ENCODE results near the gene RBM26. TPM values are rescaled to one million over a fixed set of nuclear protein-coding genes. Genes with fewer than 3 reads are reported as not detected.

The RBM26 gene
- total RNA-seq, 1 experiment from 2014 or later = 21.8 TPM

DNA sequence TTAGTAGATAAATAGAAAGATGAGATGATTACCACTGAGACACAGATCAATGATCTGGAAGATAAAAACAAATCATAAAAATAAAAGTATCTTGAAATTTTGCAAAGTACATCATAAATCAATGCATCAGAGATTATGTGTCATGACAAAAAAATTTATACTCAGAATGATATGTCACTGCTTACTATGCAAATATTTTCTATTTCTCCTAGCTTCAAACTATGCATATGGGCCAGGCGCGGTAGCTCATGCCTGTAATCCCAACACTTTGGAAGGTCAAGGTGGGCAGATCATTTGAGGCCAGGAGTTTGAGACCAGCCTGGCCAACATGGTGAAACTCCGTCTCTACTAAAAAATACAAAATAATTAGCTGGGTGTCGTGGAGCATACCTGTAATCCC, 17.3 kb upstream of the RBM26 start:
- DNase-seq (ENCODE audit: low read depth) = no peak

DNA sequence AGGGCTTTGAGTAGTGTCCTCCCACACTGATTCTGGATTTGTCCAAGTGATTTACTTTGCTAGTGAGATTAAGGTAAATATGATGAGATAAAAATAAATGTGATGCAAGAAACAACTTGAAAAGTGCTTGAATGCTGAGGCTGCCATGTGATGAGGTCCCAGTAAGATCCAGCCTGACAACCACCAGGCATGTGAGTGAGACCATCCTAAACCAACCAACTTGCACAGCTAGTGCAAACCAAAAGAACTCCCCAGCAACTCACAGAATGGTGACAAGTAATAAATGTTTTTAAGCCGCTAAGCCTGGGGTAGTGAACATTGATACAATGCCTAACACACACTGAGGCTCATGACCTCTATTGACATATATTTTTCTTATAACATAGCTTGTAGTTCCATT, 13.3 kb upstream of the RBM26 start:
- DNase-seq (ENCODE audit: low read depth) = no peak

DNA sequence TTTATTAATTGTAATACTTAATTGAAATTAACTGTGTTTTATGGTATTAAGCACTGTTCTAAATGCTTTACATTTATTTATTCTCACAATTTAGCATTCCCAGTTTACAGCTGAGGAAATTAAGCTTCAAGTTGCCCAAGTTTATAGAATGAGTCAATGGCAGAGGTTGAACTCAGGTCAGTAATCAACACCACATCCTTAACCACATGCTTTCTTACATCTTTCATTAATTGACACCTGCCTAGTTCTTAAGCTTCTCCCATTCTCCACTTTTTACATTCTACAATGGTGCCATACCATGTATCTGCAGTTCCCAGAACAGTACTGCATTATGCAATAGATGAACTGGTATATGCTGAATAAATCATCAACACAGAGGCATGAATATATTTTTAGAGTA, 11.7 kb upstream of the RBM26 start:
- DNase-seq (ENCODE audit: low read depth) = no peak

DNA sequence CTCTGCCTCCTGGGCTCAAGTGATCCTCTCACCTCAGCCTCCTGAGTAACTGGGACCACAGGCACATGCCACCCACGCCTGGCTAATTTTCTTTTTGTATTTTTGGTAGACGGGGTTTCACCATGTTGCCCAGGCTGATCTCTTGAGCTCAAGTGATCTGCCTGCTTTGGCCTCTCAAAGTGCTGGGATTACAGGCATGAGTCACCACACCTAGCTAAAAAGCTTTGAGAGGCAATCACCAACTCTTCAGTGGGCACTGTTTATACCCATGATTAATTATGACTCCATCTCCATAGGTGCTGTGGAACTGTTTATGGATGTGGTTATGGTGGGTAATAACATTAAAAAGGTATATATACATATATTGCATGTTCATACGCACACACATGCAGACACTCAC, 7.5 kb upstream of the RBM26 start:
- no peak for DNase-seq (ENCODE audit: low read depth)

DNA sequence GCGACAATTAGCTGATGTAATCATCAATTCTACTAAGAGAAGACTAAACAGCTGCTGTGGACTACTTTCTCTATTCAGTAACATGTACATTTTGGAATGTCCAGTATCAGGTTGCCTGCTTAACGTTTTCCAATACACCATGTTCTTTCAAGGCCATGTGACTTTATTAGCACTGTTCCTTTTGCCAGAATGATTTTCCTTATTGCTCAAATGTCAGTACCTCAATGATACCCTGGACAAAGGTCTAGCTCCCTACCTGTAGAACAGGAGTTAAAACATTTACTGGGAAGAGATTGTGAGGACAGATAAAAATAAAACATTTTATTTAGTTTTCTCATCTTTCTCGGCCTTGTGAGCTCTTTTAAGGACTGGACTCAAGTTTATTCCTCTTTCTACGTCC, 3.8 kb upstream of the RBM26 start:
- DNase-seq (ENCODE audit: low read depth) = no peak

DNA sequence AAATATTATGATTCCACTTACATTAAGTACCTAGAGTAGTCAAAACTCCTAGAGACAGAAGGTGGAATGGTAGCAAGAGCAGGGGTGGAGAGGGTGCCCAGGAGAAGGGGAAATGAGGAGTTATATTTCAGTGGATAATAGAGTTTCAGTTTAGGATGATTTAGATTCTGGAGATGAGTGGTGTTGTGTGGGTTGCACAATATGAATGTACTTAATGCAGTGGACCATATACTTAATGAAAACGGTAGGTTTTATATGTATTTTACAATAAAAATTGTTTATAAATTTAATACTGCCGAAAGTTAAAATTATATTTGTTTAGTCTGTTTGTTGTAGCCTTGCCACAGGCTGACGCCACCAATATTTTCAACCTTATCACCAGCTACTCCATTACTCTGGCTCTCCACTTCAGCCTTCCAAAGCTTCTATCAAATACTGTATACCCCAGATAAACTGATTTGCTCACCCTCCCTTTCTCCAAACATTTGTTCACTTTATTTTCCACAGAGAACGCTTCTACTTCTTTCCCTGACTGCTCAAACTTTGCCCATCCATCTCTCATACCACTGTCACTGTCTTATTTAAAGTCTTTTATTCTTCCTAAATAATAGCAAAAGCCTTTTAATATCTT, 1.4 kb upstream of the RBM26 start:
- no peak for DNase-seq (ENCODE audit: low read depth)

DNA sequence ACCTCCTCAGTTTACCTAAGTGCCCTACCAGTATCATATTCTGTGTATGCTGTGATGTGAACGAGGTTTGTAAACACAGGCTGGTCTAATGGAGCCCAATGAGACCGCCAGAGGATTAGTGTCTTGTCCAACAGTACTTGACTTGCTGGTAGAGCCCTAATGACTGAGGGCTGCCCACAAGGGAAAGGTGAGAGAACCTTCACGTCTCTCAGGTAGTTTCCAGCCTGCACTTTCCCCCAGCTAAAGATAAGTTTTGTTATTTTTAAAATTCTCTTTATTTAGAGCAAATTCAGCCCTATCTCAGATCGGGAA, 498 bp upstream of the RBM26 start:
- DNase-seq (ENCODE audit: low read depth) = no peak

DNA sequence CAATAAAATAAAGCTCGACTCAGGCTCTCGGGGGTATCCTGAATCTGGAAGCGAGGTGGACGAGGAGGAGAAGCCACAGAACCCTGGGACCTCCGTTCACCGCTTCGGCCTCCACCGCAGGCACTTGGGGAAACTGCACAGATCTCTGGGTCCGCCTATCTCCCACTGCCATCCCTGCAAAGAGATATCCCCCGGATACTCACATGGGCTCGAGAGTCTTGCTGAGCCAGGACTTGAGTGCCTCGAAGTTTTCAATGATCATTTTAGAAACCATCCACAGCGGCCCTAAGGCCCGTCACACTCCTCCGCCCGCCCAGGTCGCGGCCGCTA, 589 bp downstream of the RBM26 start:
- DNase-seq (ENCODE audit: low read depth) = no peak

DNA sequence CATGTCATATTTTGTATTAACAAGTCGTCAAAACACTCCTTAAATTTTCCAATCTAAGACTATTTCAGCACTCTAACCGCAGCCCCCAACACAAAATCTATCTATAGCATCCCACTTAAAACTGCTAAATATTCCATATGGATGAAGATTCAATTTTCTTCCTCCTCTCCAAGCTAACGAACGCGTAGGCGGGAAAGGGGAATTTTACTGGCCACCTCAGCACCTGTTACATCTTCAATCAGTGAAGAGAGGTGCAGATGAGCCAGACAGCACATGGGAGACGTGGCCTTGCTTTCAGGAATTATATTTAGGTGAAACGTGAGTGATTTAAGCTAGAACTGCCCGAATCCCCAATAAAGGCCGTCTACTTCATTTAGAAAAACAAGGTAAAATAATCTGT, 1.1 kb downstream of the RBM26 start:
- DNase-seq (ENCODE audit: low read depth) = no peak

DNA sequence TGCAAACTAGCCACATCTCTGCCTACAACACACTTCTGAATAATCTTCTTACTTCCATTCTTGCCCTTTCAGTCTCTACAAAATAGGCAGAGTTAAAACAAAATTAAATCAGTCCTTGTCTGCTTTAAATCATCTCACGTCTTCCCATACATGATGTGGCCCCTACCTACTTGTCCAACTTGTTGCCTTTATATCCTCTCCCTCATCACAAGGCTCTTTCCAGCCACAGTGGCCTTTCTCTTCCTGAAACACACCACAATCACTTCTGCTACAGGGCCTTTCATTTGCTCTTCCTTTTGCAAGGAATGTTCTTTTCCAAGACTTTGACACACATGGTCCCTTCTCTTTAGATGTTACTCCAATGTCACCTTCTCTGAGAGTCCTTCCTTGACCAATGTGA, 1.7 kb downstream of the RBM26 start:
- no peak for DNase-seq (ENCODE audit: low read depth)

DNA sequence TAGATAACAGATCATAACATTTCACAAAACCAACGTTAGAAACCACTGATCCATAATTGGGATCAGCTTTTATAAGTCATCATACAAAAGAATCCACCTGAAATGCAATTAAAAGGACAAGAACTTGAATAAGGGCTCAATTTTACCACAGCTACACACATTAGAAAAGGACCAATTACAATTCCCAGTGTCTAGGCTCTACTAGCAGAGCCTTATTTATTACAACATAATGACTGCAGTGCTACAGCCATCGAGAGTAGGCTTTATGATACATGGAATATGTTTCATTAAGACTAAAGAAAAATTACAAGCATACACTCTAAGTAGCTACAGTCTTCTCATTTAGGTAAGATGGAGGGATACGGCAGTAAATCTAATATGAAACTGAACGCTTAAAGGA, 2.9 kb downstream of the RBM26 start:
- no peak for DNase-seq (ENCODE audit: low read depth)

DNA sequence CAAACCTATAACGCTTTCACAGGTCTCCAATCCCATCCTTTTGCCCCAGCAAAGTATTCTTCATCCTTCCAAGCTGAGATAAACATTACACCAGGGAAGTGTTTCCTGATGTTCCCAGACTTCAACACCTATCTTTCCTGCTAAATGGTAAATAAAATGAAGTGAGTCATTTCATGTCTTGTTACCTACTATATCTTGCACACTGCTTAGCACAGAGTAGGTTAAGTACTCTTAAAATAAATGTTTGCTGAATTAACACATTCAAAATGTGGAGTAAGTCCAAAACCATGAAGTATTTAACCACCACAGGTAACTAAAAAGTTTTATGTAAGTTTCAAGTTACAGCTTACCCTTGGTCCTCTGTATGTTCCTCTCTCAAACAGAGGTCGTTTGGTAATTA, 3.4 kb downstream of the RBM26 start:
- DNase-seq (ENCODE audit: low read depth) = no peak

DNA sequence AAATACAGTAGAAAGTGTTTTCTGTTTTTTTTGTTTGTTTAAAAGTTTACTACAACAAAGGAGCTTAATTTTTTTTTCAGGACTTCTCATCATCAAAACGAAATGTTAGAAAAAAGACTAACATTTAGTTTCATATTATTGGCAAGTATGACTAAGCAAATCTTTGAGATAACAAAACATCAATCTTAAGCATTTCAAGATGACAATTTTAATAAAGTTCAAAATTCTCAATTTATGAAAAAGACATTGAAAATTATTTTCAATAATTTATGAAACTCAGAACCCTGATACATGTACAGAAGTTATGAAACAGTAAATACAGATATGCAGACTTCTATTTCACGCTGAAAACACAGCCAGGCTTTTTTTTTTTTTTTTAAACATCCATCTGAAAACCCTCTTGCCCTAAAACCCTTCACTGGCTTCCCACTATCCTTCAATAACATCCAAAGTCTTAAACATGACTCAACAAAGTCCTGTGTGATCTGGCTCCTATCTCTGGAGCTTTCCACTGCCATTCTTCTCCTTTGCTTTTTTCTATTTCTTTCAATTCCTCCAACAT, 3.9 kb downstream of the RBM26 start:
- DNase-seq (ENCODE audit: low read depth) = no peak

DNA sequence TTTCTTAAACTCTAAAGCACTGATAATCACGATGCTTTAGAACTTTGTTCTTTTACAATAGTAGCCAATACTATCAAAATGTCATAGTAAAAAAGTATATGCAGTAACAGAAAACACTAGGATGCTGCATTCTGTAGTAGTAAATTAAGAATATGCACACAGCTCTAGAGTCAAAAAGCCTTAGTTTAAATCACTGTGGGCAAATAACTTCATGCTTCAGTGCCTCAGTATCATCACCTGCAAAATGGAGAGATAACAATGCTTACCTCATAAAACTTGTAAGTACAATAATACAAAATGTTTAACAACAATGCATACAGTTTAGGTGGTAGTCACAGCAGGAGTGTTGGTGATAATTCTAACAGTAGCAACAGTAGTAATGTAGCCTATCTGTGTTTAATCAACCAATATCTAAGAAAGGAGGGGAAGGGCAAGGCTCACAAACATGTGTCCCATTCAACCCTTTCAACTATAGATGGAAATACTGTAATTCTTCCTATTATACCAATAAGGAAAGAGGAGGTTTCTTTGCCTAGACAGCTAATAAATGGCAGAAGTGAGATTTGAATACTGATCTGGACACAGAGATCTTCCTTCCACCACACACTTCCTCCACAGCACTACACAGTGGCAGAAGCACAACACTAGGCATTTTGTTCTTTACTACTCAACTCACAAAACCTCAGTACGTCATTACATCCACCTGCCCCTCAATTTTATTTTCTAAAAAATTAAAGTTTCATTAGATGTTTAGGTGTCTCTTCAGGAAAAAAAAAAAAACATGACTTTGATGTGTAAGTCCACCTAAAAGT, 4.6 kb downstream of the RBM26 start:
- no peak for DNase-seq (ENCODE audit: low read depth)

DNA sequence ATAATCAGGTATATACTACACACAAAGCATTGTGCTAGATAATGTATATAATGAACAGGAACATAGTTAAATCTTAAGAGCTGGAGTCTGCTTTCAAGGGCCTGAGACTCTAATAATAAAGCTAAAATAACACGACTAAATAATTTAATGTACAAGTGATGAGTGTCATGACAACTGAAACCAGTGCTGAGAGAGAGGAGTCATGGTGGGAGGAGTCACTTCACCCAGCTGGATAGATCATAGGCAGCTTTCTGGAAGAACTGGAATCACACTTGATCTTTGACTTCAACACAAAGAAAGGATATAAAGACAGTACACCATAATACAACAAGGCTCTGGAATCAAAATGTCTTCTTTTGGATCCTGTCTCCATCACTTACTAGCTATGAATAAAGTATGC, 7.1 kb downstream of the RBM26 start:
- no peak for DNase-seq (ENCODE audit: low read depth)

DNA sequence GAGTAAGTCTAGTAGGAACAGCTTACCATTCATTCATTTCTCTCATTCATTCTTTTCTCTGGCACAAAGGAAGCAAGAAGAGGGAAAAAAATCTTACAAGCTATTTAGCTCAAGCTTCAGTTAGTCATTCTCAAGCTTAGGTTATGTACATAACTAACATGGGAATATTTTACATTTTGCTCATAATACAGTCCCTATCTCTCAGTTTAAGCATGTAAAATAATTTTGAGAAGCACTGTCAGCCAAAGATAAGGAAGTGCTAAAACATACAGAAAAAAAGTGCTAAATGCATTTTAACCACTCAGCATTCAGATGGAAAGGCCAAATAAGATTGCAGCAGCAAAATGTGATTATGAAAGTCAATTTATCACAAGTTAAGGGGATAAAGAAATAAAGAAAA, 7.9 kb downstream of the RBM26 start:
- no peak for DNase-seq (ENCODE audit: low read depth)

DNA sequence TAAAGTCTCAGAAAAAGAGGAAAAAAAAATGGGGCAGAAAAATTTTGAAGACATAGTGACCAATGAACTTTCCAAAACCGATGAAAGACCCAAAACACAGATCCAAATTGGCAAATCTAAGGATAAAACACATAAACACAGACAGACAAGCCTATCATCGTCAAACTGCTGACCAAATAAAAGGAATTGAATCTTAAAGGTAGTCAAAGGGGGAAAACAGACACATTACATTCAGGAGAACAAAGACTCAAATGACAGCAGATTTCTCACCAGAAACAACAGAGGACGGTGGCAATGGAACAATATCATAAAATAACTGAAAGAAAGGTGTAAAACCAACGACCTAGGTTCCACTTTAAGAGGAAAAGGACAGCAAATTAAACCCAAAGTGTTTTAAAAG, 10.2 kb downstream of the RBM26 start:
- no peak for DNase-seq (ENCODE audit: low read depth)

DNA sequence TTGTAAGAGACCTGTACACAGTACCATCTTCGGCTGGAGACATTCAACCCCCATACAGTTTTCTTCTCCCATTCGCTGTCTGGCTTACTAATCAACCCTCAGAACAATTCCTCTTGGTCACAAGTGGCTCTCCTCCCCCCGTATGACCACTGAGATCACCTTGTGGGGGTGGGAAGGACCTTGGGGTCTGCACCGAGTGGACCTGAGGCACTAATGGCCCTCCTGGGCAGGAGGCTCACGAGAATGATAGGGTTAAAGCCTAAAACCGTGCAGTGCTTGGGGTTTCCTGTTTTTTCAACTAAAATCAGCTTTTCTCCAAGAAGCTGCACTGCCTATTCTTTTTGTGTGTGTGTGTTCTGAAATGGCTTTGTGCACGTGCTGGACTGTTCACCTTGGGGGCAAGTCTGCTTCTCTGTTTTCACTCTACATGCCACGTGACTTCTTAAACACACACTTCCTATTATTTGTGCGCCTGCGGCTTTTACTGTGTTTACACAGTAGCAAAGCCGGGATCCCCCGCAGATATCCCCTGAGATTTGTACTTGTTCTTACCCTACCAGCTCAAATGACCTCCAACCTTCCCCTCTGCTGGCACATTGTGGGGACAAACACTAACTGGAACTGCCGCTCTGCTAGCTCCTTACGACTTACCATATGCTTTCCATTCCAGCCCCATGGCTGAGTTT, 12.3 kb downstream of the RBM26 start:
- no peak for DNase-seq (ENCODE audit: low read depth)

DNA sequence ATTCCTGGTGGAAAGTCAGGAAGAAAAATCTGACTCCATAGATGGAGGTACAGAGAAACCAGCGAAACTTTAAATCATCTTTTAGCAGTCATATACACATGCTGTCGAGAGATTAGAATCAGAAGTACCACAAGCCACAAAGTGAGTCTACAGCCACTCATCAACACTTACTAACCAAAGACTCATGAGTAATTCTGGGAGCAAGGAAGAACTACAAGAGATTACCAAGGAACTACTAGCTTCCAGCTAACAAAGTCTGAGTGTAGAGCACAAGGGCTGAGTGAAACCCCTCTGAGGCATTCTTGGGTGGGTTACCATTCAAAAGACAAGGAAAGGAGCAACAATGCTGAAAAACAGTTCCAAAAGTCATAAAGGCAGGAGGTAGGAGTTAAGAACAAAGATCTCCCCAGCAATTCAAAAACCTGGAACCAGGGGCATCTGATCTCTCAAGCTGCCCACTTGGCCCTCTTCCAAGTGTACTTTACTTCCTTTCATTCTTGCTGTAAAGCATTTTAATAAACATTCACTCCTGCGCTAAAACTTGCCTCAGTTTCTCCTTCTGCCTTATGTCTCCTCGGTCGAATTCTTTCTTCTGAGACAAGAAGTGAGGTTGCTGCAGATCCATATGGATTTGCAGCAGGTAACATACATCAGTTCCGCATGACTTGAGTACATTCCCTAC, 13.0 kb downstream of the RBM26 start:
- peak; percentile 75 for DNase-seq (ENCODE audit: low read depth)

DNA sequence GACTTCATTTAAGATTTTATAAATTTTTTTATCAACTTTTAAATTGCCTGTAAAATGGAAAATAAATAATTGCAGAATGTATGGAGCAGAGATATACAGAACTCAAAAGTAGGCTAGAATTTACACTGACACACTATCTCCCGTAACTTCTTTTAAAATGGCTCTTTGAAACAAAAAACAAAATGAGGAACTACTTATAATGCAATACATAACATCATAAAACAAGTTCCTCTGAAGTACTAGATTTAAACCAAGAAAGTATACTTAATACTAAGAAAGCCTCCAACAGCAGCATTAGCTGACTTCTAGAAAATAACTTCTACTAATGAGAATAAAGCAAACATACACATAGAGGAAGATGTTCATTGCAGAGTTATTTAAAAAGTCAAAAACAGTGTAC, 17.0 kb downstream of the RBM26 start:
- DNase-seq (ENCODE audit: low read depth) = no peak

DNA sequence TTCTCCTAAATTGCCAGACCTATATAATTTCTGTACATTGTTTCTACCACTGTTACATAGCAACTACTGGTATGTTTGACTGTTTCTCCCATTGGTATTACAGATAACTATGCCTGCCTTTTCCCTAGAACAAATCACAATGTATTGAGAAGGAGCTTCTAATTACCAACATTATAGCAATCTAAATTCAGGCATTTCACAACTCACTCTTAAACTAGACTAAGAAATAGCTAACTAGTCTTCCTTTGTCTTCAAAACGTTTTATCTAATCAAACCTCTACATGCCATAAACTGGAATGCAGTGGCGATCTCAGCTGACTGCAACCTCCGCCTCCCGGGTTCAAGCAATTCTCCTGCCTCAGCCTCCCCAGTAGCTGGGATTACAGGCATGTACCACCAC, 18.2 kb downstream of the RBM26 start:
- DNase-seq (ENCODE audit: low read depth) = no peak

DNA sequence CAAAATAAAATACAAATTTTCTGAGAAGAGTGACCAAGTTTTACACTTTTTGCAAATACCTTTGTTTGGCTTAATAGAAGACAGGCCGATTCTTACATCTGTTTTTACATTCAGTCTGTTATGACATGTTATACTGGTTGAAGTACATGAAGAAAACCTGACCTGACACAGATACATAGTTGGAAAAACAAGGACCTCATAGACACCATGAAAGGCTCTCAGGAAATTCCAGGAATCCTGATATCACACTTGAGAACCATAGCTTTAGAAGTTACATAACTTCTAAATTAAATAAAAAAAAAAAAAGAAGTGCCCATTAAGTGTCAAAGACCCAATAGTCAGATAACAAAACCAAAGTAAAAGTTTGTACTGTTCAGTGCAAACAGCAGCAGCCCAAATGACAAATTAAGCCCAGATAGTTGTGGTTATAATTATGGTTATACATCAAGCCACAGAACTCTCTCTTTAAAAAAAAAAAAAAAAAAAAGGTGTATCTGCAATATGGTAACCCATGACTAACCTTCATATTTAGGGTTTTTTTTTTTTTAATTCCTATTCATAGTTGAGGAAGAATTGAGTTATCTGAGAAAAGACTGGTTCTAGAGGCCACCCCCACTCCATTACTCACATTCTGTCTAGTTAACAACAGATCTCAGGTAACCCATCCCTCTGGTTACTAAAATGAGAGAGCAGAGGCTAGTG, 19.8 kb downstream of the RBM26 start:
- no peak for DNase-seq (ENCODE audit: low read depth)

Measured in HT1080 (cell line).